NCI-H2029 (cell line): Measurements from ENCODE around the gene CNTN5.

ENCODE experiments used
- DNase-seq: peaks from one replicate; lab custom pipeline; 2025; lab: John Stamatoyannopoulos, UW

Gene CNTN5

GRCh38 chr11:99406345-99406744, 385.6 kb downstream of the CNTN5 start:
- DNase-seq = no peak

DNA sequence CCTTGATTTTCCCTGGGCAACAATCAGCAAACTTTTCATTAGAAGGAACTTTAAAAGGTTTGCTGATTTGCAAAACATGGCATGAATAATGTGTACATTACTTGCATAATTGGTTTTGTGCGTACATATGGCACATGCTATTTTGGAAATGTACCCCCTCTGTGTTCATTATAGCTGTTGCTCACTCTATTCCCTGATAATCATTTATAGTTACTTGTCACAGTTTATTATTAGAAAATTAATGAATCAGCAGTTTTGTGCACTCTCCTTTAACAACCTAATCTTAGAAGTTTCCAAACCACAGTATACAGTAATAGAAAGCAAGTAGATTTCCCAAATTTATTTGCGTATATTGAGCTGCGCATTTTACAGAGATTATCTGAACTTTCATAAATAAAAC, 389.9 kb downstream of the CNTN5 start:
- DNase-seq = no peak

DNA sequence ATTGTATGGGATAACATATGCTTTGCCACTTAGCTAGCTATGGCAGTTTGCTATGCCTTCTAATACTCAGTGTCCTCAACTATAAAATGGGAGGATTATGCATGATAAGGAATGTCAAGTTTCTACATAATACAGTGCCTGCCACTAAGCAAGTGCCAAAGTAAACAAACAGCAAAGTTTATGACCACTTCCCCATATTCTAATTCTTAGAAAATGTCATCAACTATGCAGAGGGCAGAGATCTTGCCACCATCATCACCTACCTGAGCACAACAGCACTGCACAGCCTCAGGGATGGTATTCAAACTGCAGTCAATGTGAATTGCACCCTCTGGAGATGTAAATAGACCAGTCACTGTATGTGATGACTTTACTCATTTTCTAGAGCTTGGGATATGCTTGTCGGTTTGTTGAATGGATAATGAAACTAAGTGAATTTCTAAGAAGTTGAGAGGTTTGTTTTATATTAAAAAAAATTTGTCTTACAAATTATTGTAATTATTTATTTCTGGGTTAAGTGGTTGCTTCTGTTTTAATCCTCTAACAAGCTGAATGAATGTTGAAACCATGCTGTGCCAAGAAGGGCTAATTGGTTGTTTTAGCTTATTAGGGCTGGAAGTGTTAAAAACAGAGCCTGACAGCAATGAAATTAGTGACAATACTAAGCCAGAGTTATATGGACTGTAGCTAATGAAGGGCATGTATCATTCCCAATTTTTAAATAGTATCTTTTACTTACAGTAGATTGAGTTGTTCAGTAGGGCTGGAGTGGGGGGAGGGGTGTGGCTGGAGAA, 398.4 kb downstream of the CNTN5 start:
- DNase-seq = no peak

GRCh38 chr11:99419991-99420390, 399.2 kb downstream of the CNTN5 start:
- DNase-seq = no peak

DNA sequence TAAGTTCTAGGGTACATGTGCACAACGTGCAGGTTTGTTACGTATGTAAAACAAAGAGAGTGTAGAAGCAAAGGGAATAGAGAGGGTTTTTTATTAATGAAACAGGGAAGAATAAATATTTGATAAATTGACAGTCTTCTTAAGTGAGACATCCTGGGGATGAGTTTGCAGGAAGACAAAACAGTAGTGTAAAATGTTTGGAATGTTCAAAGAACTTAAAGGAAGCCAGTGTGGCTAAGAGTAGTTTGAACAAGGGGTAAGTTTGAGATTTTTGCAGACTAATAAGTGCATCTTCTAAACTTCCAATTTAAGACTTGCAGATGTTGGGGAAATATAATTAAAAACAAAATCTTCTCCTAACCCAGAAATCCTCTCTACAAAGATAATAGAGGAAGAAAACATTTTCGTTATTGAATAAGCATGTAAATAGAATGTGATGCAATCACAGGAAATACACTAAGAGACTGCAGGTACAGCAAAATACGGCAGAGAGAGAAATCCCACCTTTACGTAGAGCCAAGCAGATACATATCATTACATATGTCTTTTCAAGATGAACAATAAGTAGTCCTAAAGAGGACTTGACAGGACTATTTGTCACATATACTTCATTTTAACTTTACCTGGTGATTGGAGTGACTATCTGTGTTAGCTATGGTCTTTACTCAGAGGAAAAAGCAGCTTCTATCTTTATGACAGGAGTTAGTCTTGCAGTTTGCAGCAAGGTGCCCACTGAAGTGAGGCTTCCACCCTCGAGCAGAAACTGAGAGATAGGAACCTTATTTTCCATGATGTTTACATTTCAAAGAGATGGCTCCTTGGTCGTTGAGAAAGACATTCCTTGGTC, 402.1 kb downstream of the CNTN5 start:
- no peak for DNase-seq

DNA sequence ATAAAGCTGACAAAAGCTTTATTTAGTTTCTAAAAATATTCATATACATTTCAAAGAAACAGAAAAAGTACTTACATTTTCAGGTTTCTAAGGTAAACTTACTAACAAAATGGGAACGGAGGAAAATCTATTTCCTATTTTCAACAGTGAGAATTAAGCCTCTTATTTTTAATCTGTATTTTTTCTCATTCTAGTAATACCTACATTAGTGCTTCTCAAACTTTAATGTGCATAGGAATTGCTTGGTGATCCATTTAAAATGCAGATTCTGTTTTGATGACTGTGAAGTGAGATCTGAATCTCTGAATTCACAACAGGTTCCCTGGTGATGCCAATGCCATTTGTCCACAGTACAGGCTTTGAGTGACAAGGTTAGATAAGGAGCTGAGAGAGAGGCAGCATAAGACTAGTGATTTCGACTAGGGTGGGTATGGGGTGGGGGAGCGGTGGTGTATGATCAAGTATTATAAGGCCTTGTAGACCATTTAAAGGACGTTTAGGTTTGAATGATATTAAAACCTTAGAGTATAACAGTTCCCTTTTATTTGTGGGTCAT, 402.8 kb downstream of the CNTN5 start:
- DNase-seq = no peak

- no peak for DNase-seq
Measured at GRCh38 chr11:99424313-99425084, 403.8 kb downstream of the CNTN5 start.

DNA sequence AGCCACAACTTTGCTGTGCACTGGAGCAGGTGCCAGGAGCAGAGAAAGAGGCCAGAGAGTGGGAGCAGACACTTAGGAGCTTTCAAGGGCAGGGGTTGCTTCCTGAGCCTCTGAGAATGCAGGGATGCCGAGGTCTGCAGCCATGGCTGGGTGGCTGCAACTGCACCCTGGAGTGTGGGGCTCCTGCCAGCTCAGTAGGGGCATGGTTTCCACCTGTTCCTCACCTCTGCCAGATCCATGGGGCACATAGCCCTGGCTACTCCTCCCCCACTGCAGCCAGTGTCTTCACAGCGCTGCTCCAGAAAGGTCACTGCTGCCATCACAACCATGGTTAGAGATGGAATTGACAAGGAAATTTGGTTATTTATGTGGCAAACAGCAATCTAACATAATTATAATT, 404.8 kb downstream of the CNTN5 start:
- DNase-seq = no peak

DNA sequence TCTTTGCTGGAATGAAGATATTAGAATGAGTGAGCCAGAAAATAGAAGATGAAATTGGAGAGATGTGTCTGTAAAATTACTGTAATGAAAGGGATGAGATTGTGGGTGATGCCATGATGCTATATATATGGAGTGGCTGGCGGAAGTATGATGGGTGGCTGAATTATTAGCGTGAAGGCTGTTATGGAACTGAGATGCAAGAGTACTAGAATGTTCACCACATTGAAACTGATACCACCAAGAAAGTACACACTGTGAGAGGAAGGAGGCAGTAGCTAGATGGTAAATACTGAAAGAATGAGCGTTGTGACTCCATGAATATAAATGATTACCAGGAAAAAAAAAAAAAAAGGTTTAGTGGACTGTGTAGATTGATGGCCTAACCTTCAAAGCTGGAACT, 411.9 kb downstream of the CNTN5 start:
- DNase-seq = no peak

- DNase-seq = no peak
Measured at GRCh38 chr11:99443276-99443675, 422.5 kb downstream of the CNTN5 start.

DNA sequence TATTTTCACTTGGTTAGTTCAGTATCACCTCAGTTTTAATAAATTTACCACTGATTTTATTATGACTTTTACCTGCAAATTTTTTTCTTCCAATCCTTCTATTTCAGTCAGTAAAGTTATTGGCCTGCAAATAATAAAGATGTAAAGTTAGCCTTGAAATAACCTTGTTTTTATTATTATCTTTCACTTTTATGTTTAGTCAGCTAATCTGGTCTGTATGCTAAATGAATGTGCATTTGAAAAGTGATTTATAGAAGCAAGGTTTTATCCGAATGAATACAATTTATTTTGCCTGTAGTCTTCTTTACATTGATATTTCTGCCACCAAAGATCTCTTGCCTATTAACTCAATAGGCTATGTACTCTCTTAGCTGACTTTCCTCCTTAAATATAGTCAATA, 425.7 kb downstream of the CNTN5 start:
- no peak for DNase-seq

DNA sequence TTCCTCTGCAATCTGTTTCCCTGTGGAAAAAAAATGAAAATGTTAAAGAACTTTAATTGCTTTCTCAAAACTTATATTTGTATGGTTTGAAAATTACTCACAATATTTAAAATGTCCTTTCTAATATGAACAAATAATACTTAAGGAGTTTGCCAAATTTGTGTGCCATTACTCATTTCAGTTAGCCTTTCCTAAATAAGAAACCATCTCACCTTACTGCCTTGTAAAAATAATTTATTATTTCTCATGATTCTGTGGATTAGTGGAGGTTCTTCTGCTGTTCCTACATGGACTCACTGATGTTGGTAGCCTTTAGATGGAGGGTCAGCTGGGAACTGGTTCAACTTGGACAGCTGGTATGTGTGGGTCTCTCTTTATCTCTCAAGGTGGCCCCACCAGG, 428.6 kb downstream of the CNTN5 start:
- DNase-seq = no peak

- DNase-seq = no peak
Measured at GRCh38 chr11:99452075-99452474, 431.3 kb downstream of the CNTN5 start.

- no peak for DNase-seq
Measured at GRCh38 chr11:99461913-99462312, 441.2 kb downstream of the CNTN5 start.

DNA sequence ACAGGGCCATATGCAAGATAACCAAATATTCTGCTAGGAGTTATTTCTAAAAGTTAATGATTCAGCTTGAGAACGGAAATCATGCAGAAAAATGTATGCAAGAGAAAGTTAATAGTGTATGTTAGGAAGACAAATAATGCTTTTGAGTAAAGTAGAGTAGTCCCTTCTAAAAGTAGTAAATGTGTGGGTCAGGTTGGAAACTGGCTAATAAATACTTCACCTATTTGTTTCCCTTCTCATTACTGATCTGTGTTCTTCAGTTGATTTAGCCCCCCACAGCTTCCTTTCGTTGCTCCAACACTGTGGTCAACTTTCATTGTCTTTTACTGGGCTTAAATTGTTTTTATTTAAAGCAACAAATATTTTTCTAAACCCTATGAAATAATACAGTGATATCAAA, 444.2 kb downstream of the CNTN5 start:
- DNase-seq = no peak

DNA sequence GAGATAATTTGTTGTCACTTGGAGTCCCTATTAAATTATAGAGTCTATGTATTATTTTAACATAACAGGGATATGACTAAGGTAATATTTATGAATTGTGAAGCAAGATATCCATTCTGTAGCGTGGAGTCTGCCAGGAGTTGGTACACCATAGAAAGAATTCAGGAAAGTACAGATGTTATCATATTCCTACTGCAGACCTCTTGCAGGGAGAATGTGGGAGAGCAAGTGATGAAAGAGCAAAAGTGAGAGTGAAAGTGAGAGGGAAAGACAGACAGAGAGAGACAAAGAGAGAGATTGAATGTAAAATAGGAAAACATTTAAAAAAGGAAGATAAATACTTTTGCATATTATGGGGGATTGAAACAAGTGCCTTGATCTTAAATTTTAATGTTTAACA, 468.8 kb downstream of the CNTN5 start:
- DNase-seq = no peak

DNA sequence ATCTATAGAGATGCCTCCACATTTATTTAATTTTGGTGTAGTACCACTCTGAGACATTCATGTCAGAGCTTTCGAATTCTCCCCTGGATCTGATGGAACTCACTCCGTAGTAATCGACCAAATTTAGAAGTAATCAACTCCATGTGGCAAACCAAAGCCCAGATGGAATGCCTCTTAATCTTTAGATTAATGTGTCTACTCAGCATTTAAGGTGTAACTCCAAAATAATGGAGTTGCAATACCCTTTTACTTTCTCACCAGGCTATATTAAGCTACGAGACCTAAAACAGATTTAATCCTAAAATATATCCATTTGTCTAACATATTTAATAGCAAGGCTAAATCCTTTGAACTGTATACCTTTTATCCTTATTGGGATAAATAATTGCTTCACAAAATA, 473.3 kb downstream of the CNTN5 start:
- DNase-seq = no peak

GRCh38 chr11:99501655-99502054, 480.9 kb downstream of the CNTN5 start:
- DNase-seq = no peak

- DNase-seq = no peak
Measured at GRCh38 chr11:99505316-99505715, 484.6 kb downstream of the CNTN5 start.

- DNase-seq = no peak
Measured at GRCh38 chr11:99505831-99506230, 485.1 kb downstream of the CNTN5 start.

GRCh38 chr11:99509863-99510262, 489.1 kb downstream of the CNTN5 start:
- no peak for DNase-seq

DNA sequence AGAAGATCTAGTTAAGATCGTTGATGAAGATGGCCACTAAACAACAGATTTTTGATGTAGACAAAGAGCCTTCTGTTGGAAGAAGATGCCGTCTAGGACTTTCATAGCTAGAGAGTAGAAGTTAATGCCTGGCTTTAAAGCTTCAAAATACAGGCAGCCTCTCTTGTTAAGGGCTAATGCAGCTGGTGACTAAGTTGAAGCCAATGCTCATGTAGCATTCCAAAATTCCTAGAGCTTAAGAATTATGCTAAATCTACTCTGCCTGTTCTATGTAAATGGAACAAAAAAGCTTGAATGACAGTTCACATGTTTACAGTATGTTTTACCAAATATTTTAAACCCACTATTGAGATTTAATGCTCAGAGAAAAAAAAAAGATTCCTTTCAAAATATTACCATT, 492.6 kb downstream of the CNTN5 start:
- no peak for DNase-seq
